ENCODE measurements around the gene SRPX.

- TF ChIP-seq, protein P1, sequence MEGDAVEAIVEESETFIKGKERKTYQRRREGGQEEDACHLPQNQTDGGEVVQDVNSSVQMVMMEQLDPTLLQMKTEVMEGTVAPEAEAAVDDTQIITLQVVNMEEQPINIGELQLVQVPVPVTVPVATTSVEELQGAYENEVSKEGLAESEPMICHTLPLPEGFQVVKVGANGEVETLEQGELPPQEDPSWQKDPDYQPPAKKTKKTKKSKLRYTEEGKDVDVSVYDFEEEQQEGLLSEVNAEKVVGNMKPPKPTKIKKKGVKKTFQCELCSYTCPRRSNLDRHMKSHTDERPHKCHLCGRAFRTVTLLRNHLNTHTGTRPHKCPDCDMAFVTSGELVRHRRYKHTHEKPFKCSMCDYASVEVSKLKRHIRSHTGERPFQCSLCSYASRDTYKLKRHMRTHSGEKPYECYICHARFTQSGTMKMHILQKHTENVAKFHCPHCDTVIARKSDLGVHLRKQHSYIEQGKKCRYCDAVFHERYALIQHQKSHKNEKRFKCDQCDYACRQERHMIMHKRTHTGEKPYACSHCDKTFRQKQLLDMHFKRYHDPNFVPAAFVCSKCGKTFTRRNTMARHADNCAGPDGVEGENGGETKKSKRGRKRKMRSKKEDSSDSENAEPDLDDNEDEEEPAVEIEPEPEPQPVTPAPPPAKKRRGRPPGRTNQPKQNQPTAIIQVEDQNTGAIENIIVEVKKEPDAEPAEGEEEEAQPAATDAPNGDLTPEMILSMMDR (IDR thresholded peaks at IDR 0.05; ENCODE audit: poor library complexity): no peak
- TF ChIP-seq EZH2 (IDR thresholded peaks at IDR 0.05; ENCODE audit: borderline replicate concordance) (no peak), EZH2phosphoT487 (IDR thresholded peaks at IDR 0.05; ENCODE audit: low read depth, severe bottlenecking, unreplicated experiment) (no peak)
These were observed 113.5 kb downstream of the SRPX start for GRCh38 chrX:38106991-38107655.
